ENCODE data around the gene HEPHL1. TPM values are rescaled to one million over a fixed set of nuclear protein-coding genes. Genes with fewer than 3 reads are reported as not detected.

Gene HEPHL1
- polyA plus RNA-seq, 2 donors, result 1.5 to 5.9 TPM

DNA sequence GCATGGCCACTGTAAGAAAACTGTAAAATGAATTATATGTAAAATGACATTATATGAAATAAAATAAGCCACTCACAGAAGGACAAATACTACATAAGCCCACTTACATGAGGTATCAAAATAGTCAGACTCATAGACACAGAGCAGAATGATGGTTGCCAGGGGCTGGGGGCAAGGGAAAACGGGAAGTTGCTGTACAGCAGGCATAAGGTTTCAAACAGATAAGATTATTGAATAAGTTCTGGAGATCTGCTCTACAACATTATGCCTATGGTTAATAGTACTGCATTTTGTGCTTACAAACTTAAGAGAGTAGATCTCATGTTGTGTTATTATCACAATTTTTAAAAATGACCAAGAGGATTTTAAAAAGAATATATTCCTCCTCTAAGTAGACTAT lies 32.7 kb upstream of the HEPHL1 start:
- H3K27me3 ChIP-seq (ENCODE audit: control insufficient read depth in 1 of 2, insufficient read depth in 2 of 2, low read length in 2 of 2), result no peaks in the 10 kb centered on the region
- WGBS, 2 donors, result 71 to 79% methylated on average over 1 of the region's 1 CpG

DNA sequence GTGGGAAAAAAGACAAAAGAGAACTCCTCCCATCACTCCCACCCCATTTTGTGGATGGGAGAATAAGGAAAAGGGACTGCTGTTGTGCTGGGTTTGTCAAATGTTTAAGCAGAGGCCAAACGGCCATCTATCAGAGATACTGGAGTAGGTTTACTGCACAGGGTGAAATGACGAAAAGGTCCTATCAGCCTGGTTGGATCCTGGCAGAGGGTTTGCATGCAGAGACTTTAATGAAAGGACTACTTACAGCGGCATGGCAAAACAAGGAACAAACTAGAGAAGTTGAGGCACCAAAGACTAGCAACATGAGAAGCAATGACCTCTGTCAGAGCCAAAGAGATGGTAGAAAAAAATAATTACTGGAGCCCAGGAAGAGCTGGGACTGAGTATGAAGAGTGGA lies 32.2 kb upstream of the HEPHL1 start:
- no peak overlapping the region for H3K4me3 ChIP-seq (ENCODE audit: low read depth in 1 of 2, low read length in 2 of 2)
- WGBS, 2 donors, result 89 to 90% methylated on average over 3 of the region's 3 CpGs
- no peak overlapping the region for H3K27ac ChIP-seq (ENCODE audit: low read depth in 2 of 2, low read length in 1 of 2)
- H3K36me3 ChIP-seq (ENCODE audit: control insufficient read depth in 2 of 2, insufficient read depth in 2 of 2, low read length in 1 of 2), result no peaks in the 10 kb centered on the region
- peaks cover 0 to 3% of the 10 kb centered on the region in 2 donors for H3K4me1 ChIP-seq (ENCODE audit: control insufficient read depth in 2 of 2, insufficient read depth in 2 of 2, low read length in 1 of 2)
- H3K9me3 ChIP-seq (ENCODE audit: control insufficient read depth in 2 of 2, insufficient read depth in 1 of 2, low read depth in 1 of 2, low read length in 1 of 2), result peaks cover 0 to 3% of the 10 kb centered on the region in 2 donors
- no peaks in the 10 kb centered on the region for H3K27me3 ChIP-seq (ENCODE audit: control insufficient read depth in 1 of 2, insufficient read depth in 2 of 2, low read length in 2 of 2)

More for the DNA sequence above, 32.7 kb upstream of the HEPHL1 start:
- Histone ChIP-seq H3K4me3 (ENCODE audit: low read depth in 1 of 2, low read length in 2 of 2) (no peak overlapping the region), H3K27ac (ENCODE audit: low read depth in 2 of 2, low read length in 1 of 2) (no peak overlapping the region), H3K9me3 (ENCODE audit: control insufficient read depth in 2 of 2, insufficient read depth in 1 of 2, low read depth in 1 of 2, low read length in 1 of 2) (peaks cover 0 to 2% of the 10 kb centered on the region in 2 donors), H3K36me3 (ENCODE audit: control insufficient read depth in 2 of 2, insufficient read depth in 2 of 2, low read length in 1 of 2) (no peaks in the 10 kb centered on the region), H3K4me1 (ENCODE audit: control insufficient read depth in 2 of 2, insufficient read depth in 2 of 2, low read length in 1 of 2) (peaks cover 0 to 3% of the 10 kb centered on the region in 2 donors)

DNA sequence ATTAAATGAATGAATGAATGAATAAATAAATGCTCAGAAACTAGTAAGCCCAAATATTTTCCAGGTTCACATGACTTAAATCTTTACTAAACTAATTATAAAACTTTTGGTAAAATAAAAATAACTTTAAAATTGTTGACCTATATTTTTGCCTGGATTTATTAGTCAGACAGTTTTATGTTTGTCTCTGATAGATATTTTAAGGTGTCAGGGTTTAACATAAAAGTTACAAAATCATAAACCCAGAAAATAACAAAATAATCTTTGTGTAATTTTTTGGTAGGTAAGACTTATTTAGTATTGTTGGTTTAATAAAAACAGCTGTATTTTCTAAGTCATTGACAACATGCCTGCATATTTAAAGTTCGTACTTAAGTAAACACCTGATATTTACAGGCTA lies 27.4 kb upstream of the HEPHL1 start:
- Histone ChIP-seq H3K36me3 (ENCODE audit: control insufficient read depth in 2 of 2, insufficient read depth in 2 of 2, low read length in 1 of 2) (no peaks in the 10 kb centered on the region), H3K4me1 (ENCODE audit: control insufficient read depth in 2 of 2, insufficient read depth in 2 of 2, low read length in 1 of 2) (no peaks in the 10 kb centered on the region), H3K27me3 (ENCODE audit: control insufficient read depth in 1 of 2, insufficient read depth in 2 of 2, low read length in 2 of 2) (no peaks in the 10 kb centered on the region), H3K27ac (ENCODE audit: low read depth in 2 of 2, low read length in 1 of 2) (no peak overlapping the region), H3K9me3 (ENCODE audit: control insufficient read depth in 2 of 2, insufficient read depth in 1 of 2, low read depth in 1 of 2, low read length in 1 of 2) (peaks cover 0 to 3% of the 10 kb centered on the region in 2 donors), H3K4me3 (ENCODE audit: low read depth in 1 of 2, low read length in 2 of 2) (no peak overlapping the region)
- WGBS, 2 donors, result 82 to 93% methylated on average over 1 of the region's 1 CpG

DNA sequence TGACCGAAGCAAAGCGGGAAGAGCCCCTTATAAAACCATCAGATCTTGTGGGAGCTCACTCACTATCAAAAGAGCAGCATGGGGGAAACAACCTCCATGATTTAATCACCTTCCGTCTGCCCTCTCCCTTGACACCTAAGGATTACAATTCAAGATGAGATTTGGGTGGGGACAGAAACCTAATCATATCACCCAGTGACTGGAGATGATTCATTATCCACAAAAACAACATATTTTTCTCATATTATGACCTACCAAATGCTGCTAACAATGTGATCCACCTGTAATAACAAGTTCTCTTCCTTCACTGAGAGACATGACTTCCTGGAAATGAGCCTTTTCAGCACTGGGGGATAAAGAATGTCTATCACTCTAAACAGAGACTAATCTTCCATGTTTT lies 23.4 kb upstream of the HEPHL1 start:
- peaks cover 0 to 3% of the 10 kb centered on the region in 2 donors for H3K9me3 ChIP-seq (ENCODE audit: control insufficient read depth in 2 of 2, insufficient read depth in 1 of 2, low read depth in 1 of 2, low read length in 1 of 2)
- no peak overlapping the region for H3K27ac ChIP-seq (ENCODE audit: low read depth in 2 of 2, low read length in 1 of 2)
- WGBS, 2 donors, result 88 to 89% methylated on average over 3 of the region's 3 CpGs
- H3K4me1 ChIP-seq (ENCODE audit: control insufficient read depth in 2 of 2, insufficient read depth in 2 of 2, low read length in 1 of 2), result no peaks in the 10 kb centered on the region
- no peak overlapping the region for H3K4me3 ChIP-seq (ENCODE audit: low read depth in 1 of 2, low read length in 2 of 2)
- no peaks in the 10 kb centered on the region for H3K36me3 ChIP-seq (ENCODE audit: control insufficient read depth in 2 of 2, insufficient read depth in 2 of 2, low read length in 1 of 2)
- H3K27me3 ChIP-seq (ENCODE audit: control insufficient read depth in 1 of 2, insufficient read depth in 2 of 2, low read length in 2 of 2), result no peaks in the 10 kb centered on the region

DNA sequence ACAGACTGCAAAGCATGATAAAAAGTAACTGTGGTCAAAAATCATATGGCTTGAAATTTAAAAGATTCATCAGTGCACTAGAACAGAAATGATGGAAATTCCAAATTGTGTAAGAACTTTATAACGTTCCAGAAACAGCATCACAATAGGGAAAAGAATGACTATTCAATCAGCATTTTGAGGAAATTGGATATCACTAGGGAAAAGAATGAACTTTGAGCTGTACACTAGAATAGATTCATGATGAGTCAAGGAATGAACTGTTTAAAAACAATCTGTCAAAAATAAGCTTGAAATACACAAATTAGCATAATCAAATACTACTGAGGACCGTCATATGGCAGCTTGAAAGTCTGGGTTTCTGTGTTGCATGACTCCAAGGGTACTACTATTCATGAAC lies 20.5 kb upstream of the HEPHL1 start:
- Histone ChIP-seq H3K4me3 (ENCODE audit: low read depth in 1 of 2, low read length in 2 of 2) (no peak overlapping the region), H3K4me1 (ENCODE audit: control insufficient read depth in 2 of 2, insufficient read depth in 2 of 2, low read length in 1 of 2) (no peaks in the 10 kb centered on the region), H3K27ac (ENCODE audit: low read depth in 2 of 2, low read length in 1 of 2) (no peak overlapping the region), H3K9me3 (ENCODE audit: control insufficient read depth in 2 of 2, insufficient read depth in 1 of 2, low read depth in 1 of 2, low read length in 1 of 2) (no peaks in the 10 kb centered on the region), H3K36me3 (ENCODE audit: control insufficient read depth in 2 of 2, insufficient read depth in 2 of 2, low read length in 1 of 2) (no peaks in the 10 kb centered on the region), H3K27me3 (ENCODE audit: control insufficient read depth in 1 of 2, insufficient read depth in 2 of 2, low read length in 2 of 2) (no peaks in the 10 kb centered on the region)
- 53% methylated on average over 2 of the region's 2 CpGs for WGBS, 2 donors

DNA sequence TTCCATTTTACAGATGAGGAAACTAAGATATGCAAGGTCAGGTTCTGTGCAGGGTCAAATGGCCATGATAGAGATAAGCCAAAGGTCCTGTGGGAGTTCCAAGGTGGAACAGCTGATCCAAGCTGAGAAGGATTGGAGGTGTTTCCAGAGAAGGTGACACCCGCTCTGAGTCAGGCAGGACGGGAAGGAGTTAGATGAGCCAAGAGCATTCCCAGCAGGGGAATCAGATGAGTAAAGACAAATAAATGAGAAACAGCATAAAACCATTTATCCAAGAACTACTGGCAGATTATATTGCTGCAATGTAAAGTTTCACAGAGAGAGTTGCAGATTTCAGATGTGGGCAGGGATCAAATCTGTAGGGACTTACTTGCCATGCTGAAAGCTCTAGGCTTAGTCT lies 18.9 kb upstream of the HEPHL1 start:
- WGBS, 2 donors, result 54 to 70% methylated on average over 2 of the region's 2 CpGs
- H3K36me3 ChIP-seq (ENCODE audit: control insufficient read depth in 2 of 2, insufficient read depth in 2 of 2, low read length in 1 of 2), result no peaks in the 10 kb centered on the region
- no peaks in the 10 kb centered on the region for H3K4me1 ChIP-seq (ENCODE audit: control insufficient read depth in 2 of 2, insufficient read depth in 2 of 2, low read length in 1 of 2)
- H3K27me3 ChIP-seq (ENCODE audit: control insufficient read depth in 1 of 2, insufficient read depth in 2 of 2, low read length in 2 of 2), result no peaks in the 10 kb centered on the region
- H3K4me3 ChIP-seq (ENCODE audit: low read depth in 1 of 2, low read length in 2 of 2), result no peak overlapping the region
- H3K27ac ChIP-seq (ENCODE audit: low read depth in 2 of 2, low read length in 1 of 2), result no peak overlapping the region
- no peaks in the 10 kb centered on the region for H3K9me3 ChIP-seq (ENCODE audit: control insufficient read depth in 2 of 2, insufficient read depth in 1 of 2, low read depth in 1 of 2, low read length in 1 of 2)

DNA sequence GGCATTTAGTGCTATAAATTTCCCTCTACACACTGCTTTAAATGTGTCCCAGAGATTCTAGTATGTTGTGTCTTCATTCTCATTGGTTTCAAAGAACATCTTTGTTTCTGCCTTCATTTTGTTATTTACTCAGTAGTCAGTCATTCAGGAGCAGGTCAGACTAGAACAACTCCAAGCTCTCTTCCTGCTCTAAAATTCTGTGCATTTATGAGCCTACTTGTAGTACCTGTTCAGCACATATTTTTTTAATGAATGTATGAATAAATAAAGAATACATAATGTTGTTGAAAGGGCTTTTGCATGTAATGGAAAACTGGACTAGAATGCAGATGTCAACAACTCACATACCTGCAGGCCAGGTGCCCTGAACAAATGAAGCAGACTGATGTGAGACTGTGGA lies 13.7 kb upstream of the HEPHL1 start:
- Histone ChIP-seq H3K4me3 (ENCODE audit: low read depth in 1 of 2, low read length in 2 of 2) (no peak overlapping the region), H3K27ac (ENCODE audit: low read depth in 2 of 2, low read length in 1 of 2) (peak overlapping the region; percentile 41 to 79), H3K27me3 (ENCODE audit: control insufficient read depth in 1 of 2, insufficient read depth in 2 of 2, low read length in 2 of 2) (no peaks in the 10 kb centered on the region), H3K9me3 (ENCODE audit: control insufficient read depth in 2 of 2, insufficient read depth in 1 of 2, low read depth in 1 of 2, low read length in 1 of 2) (no peaks in the 10 kb centered on the region), H3K36me3 (ENCODE audit: control insufficient read depth in 2 of 2, insufficient read depth in 2 of 2, low read length in 1 of 2) (no peaks in the 10 kb centered on the region), H3K4me1 (ENCODE audit: control insufficient read depth in 2 of 2, insufficient read depth in 2 of 2, low read length in 1 of 2) (peaks cover 0 to 5% of the 10 kb centered on the region in 2 donors)

DNA sequence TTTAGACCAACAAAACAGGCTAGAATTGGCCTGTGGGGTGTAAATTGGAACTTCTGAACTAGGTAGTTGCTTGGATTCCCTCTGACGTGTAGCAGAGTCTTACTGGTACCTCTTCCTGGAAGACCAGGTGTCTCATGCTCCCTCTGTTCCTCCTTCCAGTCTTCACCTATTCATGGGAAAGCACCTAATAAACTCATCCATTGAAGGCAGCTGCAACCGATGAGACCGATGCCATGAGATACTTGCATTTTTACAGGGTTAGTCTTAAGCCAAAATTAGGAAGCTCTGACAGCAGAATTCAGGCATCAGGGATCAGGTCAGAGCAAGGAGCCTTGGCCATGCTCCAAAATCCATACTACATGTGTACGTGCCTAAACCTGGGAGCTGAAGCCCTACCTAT lies 13.2 kb upstream of the HEPHL1 start:
- WGBS, 2 donors, result 39 to 52% methylated on average over 4 of the region's 4 CpGs
- H3K4me1 ChIP-seq (ENCODE audit: control insufficient read depth in 2 of 2, insufficient read depth in 2 of 2, low read length in 1 of 2), result peaks cover 0 to 5% of the 10 kb centered on the region in 2 donors
- no peaks in the 10 kb centered on the region for H3K9me3 ChIP-seq (ENCODE audit: control insufficient read depth in 2 of 2, insufficient read depth in 1 of 2, low read depth in 1 of 2, low read length in 1 of 2)
- H3K4me3 ChIP-seq (ENCODE audit: low read depth in 1 of 2, low read length in 2 of 2), result no peak overlapping the region
- peak overlapping the region; percentile 41 to 65 for H3K27ac ChIP-seq (ENCODE audit: low read depth in 2 of 2, low read length in 1 of 2)
- no peaks in the 10 kb centered on the region for H3K27me3 ChIP-seq (ENCODE audit: control insufficient read depth in 1 of 2, insufficient read depth in 2 of 2, low read length in 2 of 2)
- H3K36me3 ChIP-seq (ENCODE audit: control insufficient read depth in 2 of 2, insufficient read depth in 2 of 2, low read length in 1 of 2), result no peaks in the 10 kb centered on the region

DNA sequence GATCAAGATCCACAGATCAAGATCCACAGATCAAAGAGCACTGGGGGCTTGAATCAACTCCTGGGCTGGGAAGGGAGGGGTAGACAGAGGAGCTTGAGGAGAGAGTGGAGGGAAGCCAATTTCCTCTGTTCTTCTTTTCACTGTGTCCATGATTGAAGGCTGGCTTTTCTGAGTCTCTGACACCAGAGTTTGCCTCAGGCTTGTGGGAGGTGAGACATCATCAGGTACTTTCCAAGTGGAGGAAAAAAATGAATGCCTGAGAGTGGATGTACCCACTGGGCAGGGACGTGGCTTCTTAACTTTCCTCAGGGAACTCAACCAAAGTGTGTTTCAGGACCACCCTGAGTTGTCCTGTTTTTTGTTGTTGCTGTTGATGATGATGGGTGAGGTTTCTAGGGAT lies 11.0 kb upstream of the HEPHL1 start:
- H3K9me3 ChIP-seq (ENCODE audit: control insufficient read depth in 2 of 2, insufficient read depth in 1 of 2, low read depth in 1 of 2, low read length in 1 of 2), result no peaks in the 10 kb centered on the region
- 32 to 47% methylated on average over 1 of the region's 1 CpG for WGBS, 2 donors
- H3K27me3 ChIP-seq (ENCODE audit: control insufficient read depth in 1 of 2, insufficient read depth in 2 of 2, low read length in 2 of 2), result no peaks in the 10 kb centered on the region
- H3K27ac ChIP-seq (ENCODE audit: low read depth in 2 of 2, low read length in 1 of 2), result no peak overlapping the region
- no peaks in the 10 kb centered on the region for H3K36me3 ChIP-seq (ENCODE audit: control insufficient read depth in 2 of 2, insufficient read depth in 2 of 2, low read length in 1 of 2)
- H3K4me3 ChIP-seq (ENCODE audit: low read depth in 1 of 2, low read length in 2 of 2), result no peak overlapping the region
- H3K4me1 ChIP-seq (ENCODE audit: control insufficient read depth in 2 of 2, insufficient read depth in 2 of 2, low read length in 1 of 2), result peaks cover 0 to 5% of the 10 kb centered on the region in 2 donors

DNA sequence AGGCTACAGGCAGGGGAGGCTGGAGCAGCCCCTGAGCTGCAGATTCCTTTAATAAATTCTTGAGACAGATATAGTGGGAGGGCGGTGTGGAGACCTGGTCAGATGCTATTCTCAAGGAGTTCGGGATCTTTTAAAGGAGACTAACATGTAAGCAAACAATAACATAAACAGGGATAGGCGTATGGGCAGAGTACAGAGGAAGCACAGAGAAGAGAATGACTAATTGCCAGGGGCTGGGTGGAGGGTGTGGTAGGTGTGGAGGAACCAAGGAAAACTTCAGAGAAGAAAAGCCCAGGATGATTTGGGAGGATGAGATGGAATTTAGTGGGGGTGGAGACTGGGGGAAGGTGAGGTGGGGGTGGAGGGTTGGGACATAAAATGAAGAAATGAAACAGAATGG lies 9.7 kb upstream of the HEPHL1 start:
- H3K27me3 ChIP-seq (ENCODE audit: control insufficient read depth in 1 of 2, insufficient read depth in 2 of 2, low read length in 2 of 2), result no peaks in the 10 kb centered on the region
- H3K9me3 ChIP-seq (ENCODE audit: control insufficient read depth in 2 of 2, insufficient read depth in 1 of 2, low read depth in 1 of 2, low read length in 1 of 2), result no peaks in the 10 kb centered on the region
- no peak overlapping the region for H3K27ac ChIP-seq (ENCODE audit: low read depth in 2 of 2, low read length in 1 of 2)
- H3K4me3 ChIP-seq (ENCODE audit: low read depth in 1 of 2, low read length in 2 of 2), result no peak overlapping the region
- no peaks in the 10 kb centered on the region for H3K36me3 ChIP-seq (ENCODE audit: control insufficient read depth in 2 of 2, insufficient read depth in 2 of 2, low read length in 1 of 2)
- H3K4me1 ChIP-seq (ENCODE audit: control insufficient read depth in 2 of 2, insufficient read depth in 2 of 2, low read length in 1 of 2), result peaks cover 0 to 5% of the 10 kb centered on the region in 2 donors
- 59 to 65% methylated on average over 3 of the region's 3 CpGs for WGBS, 2 donors

Measured in esophagus (tissue), 2 donors.